Stimulated activated naive CD8-positive, alpha-beta T cell treated with anti-CD3 and anti-CD28 coated beads, Interleukin-15, amount 100 ng/mL, for 72 hours (primary cell): ENCODE measurements around the gene SMIM10.
A peak's percentile ranks its signal among the peaks of the same experiment; 100 is the strongest.
"Not testable (repeated sequence)": the region's sequence is repeated elsewhere in the genome, so short reads cannot be mapped to it uniquely, and the experiment has no call there.

Experiments
- ATAC-seq: fragments of 150-1000 bp; cut with Tn5 transposase; 2 replicates; pipeline ENCODE4 v1.10.0; 2021; ENCODE audit warnings: mild to moderate bottlenecking, moderate library complexity
- DNase-seq, 2 donors: peaks; one replicate each; pipeline ENCODE4 v3.0.0; 2021 to 2022
- H3K27ac Mint-ChIP-seq, 2 donors: one replicate each; pipeline ENCODE4 v1.8.0; 2022; ENCODE audit warnings: mild to moderate bottlenecking in 2 of 2, mixed read lengths in 2 of 2, moderate library complexity in 2 of 2
- H3K27me3 Mint-ChIP-seq: one replicate; pipeline ENCODE4 v1.8.0; 2022; ENCODE audit warnings: mixed read lengths
- H3K4me1 Mint-ChIP-seq: one replicate; pipeline ENCODE4 v1.8.0; 2022; ENCODE audit warnings: mild to moderate bottlenecking, mixed read lengths
- H3K4me3 Mint-ChIP-seq, 2 donors: one replicate each; pipeline ENCODE4 v1.8.0; 2022; ENCODE audit warnings: mild to moderate bottlenecking in 2 of 2, mixed read lengths in 2 of 2, moderate library complexity in 1 of 2
- H3K9me3 Mint-ChIP-seq, 2 donors: one replicate each; pipeline ENCODE4 v1.8.0; 2022; ENCODE audit warnings: mixed read lengths in 2 of 2

SMIM10 gene

GRCh38 chrX:134999469-134999868, 8.7 kb downstream of the SMIM10 start:
- H3K4me3 Mint-ChIP-seq, result no peak overlapping the region
- H3K4me1 Mint-ChIP-seq, result no peaks in the 10 kb centered on the region
- DNase-seq, result no peak
- no peaks in the 10 kb centered on the region for H3K9me3 Mint-ChIP-seq
- H3K27me3 Mint-ChIP-seq, result no peaks in the 10 kb centered on the region
- peak; percentile 37 for ATAC-seq
- H3K27ac Mint-ChIP-seq, result no peak overlapping the region

- ATAC-seq (no peak), DNase-seq (no peak)
- no peak overlapping the region for H3K4me3 Mint-ChIP-seq
- no peaks in the 10 kb centered on the region for H3K9me3 Mint-ChIP-seq
- H3K27ac Mint-ChIP-seq, result no peak overlapping the region
- no peaks in the 10 kb centered on the region for H3K27me3 Mint-ChIP-seq
- no peaks in the 10 kb centered on the region for H3K4me1 Mint-ChIP-seq
Observed at GRCh38 chrX:135000516-135000915, 9.7 kb downstream of the SMIM10 start.

- Mint-ChIP-seq H3K4me3 (peak overlapping the region; percentile 87 to 92), H3K27ac (peak overlapping the region; percentile 90 to 91), H3K9me3 (no peaks in the 10 kb centered on the region), H3K27me3 (no peaks in the 10 kb centered on the region), H3K4me1 (no peaks in the 10 kb centered on the region)
- DNase-seq, result peak; percentile 88 to 93
- peak; percentile 95 for ATAC-seq
Observed at GRCh38 chrX:135003876-135004623, 13.3 kb downstream of the SMIM10 start.

GRCh38 chrX:135006187-135006586, 15.4 kb downstream of the SMIM10 start:
- Mint-ChIP-seq H3K27ac (no peak overlapping the region), H3K4me3 (no peak overlapping the region), H3K27me3 (no peaks in the 10 kb centered on the region), H3K4me1 (no peaks in the 10 kb centered on the region), H3K9me3 (no peaks in the 10 kb centered on the region)
- ATAC-seq, result no peak
- DNase-seq, result no peak

- no peaks in the 10 kb centered on the region for H3K4me1 Mint-ChIP-seq
- ATAC-seq (no peak), DNase-seq (no peak)
- H3K27ac Mint-ChIP-seq, result no peak overlapping the region
- H3K9me3 Mint-ChIP-seq, result no peaks in the 10 kb centered on the region
- H3K27me3 Mint-ChIP-seq, result no peaks in the 10 kb centered on the region
- no peak overlapping the region for H3K4me3 Mint-ChIP-seq
Observed at GRCh38 chrX:135009057-135009610, 18.3 kb downstream of the SMIM10 start.

GRCh38 chrX:135009838-135010237, 19.0 kb downstream of the SMIM10 start:
- Mint-ChIP-seq H3K4me1 (no peaks in the 10 kb centered on the region), H3K27ac (no peak overlapping the region), H3K9me3 (no peaks in the 10 kb centered on the region), H3K27me3 (no peaks in the 10 kb centered on the region), H3K4me3 (no peak overlapping the region)
- DNase-seq, result no peak
- no peak for ATAC-seq

GRCh38 chrX:135010921-135011320, 20.1 kb downstream of the SMIM10 start:
- Mint-ChIP-seq H3K4me3 (no peak overlapping the region), H3K4me1 (no peaks in the 10 kb centered on the region), H3K27ac (no peak overlapping the region), H3K9me3 (no peaks in the 10 kb centered on the region), H3K27me3 (no peaks in the 10 kb centered on the region)
- DNase-seq, result no peak
- ATAC-seq, result no peak

GRCh38 chrX:135015523-135016245, 24.9 kb downstream of the SMIM10 start:
- ATAC-seq, result no peak
- Mint-ChIP-seq H3K4me3 (no peak overlapping the region), H3K27ac (no peak overlapping the region), H3K4me1 (no peaks in the 10 kb centered on the region), H3K27me3 (no peaks in the 10 kb centered on the region), H3K9me3 (no peaks in the 10 kb centered on the region)
- DNase-seq, result no peak

- not testable (repeated sequence) for DNase-seq, H3K4me3 Mint-ChIP-seq, ATAC-seq, H3K9me3 Mint-ChIP-seq, H3K27ac Mint-ChIP-seq
- H3K27me3 Mint-ChIP-seq, result peaks cover 15% of the 10 kb centered on the region
- H3K4me1 Mint-ChIP-seq, result peaks cover 16% of the 10 kb centered on the region
Observed at GRCh38 chrX:135019890-135020289, 29.1 kb downstream of the SMIM10 start.

GRCh38 chrX:135023791-135024190, 33.0 kb downstream of the SMIM10 start:
- ATAC-seq, result not testable (repeated sequence)
- H3K27me3 Mint-ChIP-seq, result peaks cover 22% of the 10 kb centered on the region

GRCh38 chrX:135024526-135024925, 33.7 kb downstream of the SMIM10 start:
- no peak for ATAC-seq

More at GRCh38 chrX:135023791-135024190, 33.0 kb downstream of the SMIM10 start:
- not testable (repeated sequence) for DNase-seq, H3K27ac Mint-ChIP-seq, H3K4me3 Mint-ChIP-seq, H3K9me3 Mint-ChIP-seq
- H3K4me1 Mint-ChIP-seq, result peaks cover 16% of the 10 kb centered on the region

GRCh38 chrX:135030207-135030963, 39.6 kb downstream of the SMIM10 start:
- not testable (repeated sequence) for H3K4me3 Mint-ChIP-seq

More at GRCh38 chrX:135024526-135024925, 33.7 kb downstream of the SMIM10 start:
- Mint-ChIP-seq H3K27me3 (peaks cover 22% of the 10 kb centered on the region), H3K27ac (no peak overlapping the region), H3K4me3 (no peak overlapping the region), H3K9me3 (no peaks in the 10 kb centered on the region), H3K4me1 (peaks cover 16% of the 10 kb centered on the region)
- DNase-seq, result no peak

GRCh38 chrX:135041149-135042123, 50.6 kb downstream of the SMIM10 start:
- not testable (repeated sequence) for H3K9me3 Mint-ChIP-seq, DNase-seq, H3K27ac Mint-ChIP-seq, H3K4me1 Mint-ChIP-seq, H3K27me3 Mint-ChIP-seq, H3K4me3 Mint-ChIP-seq, ATAC-seq

More at GRCh38 chrX:135030207-135030963, 39.6 kb downstream of the SMIM10 start:
- H3K27ac Mint-ChIP-seq, H3K9me3 Mint-ChIP-seq, DNase-seq, H3K27me3 Mint-ChIP-seq, ATAC-seq: not testable (repeated sequence)
- peaks cover 10% of the 10 kb centered on the region for H3K4me1 Mint-ChIP-seq
